ENCODE data around the gene BLCAP.

Gene BLCAP

DNA sequence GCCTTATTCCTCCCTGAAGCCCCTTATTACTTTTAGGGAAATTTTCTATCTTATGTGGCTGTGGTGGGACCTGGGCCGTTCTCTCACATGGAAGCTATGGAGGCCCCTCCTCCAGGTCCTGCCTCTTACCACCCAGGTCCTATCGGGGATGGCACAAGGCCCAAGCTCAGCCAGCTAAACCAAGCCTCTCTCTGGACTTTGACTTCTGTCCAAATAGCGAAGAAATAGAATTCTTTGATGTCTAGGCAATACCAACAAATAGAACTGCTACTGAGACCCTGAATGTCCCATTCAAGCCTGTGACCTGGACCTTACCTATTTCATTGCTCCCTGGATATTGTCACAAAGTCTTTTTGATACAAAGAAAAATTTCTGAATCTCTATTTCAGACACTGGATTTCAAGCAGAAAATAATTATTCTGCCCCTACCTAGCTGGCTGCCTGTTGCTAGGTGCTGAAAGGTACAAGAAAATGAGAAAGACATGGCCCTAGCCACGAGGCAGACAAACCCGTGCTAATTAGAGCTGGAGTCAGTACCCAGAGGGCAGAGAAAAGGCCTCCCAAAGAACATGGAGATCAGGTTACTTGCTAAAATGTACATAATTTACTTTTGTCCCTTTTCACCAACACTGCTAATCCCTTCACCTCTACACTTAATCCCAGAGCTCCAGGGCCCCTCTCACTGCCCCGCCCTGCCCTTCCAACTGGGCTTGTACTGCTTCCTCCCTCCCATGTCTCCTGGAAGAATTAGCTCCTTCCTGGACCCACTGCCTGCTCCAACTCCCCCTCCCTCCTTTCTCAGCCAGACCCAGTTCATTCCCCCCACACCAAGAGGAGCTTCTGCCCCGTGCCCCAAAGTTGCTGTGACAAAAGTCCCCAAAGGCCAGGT lies 22.2 kb downstream of the BLCAP start:
- H3K36me3 ChIP-seq (ENCODE audit: control insufficient read depth, insufficient read depth, low read length), result peaks cover 2% of the 10 kb centered on the region
- H3K4me3 ChIP-seq (replicated peaks; ENCODE audit: low read depth, low read length), result no peak overlapping the region
- TF ChIP-seq, protein P1, sequence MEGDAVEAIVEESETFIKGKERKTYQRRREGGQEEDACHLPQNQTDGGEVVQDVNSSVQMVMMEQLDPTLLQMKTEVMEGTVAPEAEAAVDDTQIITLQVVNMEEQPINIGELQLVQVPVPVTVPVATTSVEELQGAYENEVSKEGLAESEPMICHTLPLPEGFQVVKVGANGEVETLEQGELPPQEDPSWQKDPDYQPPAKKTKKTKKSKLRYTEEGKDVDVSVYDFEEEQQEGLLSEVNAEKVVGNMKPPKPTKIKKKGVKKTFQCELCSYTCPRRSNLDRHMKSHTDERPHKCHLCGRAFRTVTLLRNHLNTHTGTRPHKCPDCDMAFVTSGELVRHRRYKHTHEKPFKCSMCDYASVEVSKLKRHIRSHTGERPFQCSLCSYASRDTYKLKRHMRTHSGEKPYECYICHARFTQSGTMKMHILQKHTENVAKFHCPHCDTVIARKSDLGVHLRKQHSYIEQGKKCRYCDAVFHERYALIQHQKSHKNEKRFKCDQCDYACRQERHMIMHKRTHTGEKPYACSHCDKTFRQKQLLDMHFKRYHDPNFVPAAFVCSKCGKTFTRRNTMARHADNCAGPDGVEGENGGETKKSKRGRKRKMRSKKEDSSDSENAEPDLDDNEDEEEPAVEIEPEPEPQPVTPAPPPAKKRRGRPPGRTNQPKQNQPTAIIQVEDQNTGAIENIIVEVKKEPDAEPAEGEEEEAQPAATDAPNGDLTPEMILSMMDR (IDR thresholded peaks at IDR 0.05; ENCODE audit: insufficient read depth, low read length, poor library complexity, severe bottlenecking), result no peak
- H3K27me3 ChIP-seq (replicated peaks; ENCODE audit: control insufficient read depth, insufficient read depth, low read length), result no peaks in the 10 kb centered on the region
- no peak for DNase-seq (ENCODE audit: extremely low read depth, insufficient read length)

DNA sequence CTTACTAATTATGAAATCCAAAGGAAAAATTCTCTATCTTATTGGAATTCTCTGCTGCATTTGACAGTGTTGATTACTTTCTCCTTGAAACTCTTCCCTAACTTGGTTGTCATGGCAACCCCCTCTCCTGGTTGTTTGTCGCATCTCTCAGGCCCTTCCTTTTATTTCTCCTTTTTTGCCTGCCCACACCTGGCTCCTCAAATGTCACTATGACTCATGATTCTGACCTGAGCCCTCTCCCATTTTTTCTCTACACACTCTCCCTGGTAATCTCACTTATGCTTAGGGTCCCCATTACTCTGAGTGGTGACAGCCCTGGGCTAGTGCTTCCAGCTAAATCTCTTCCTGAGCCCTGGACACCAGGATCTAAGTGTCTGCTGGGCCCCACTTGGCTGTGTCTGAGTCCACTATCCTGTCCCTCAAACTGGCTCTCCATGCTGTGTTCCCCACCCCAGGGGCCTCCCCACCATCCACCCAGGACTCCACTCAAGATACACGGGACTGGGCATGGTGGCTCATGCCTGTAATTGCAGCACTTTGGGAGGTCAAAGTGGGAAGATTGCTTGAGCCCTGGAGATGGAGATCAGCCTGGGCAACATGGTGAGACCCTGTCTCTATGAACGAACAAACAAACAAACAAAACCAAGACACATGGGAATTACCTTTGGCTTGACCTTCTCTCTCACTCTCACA lies 23.1 kb downstream of the BLCAP start:
- TF ChIP-seq, protein P1 (IDR thresholded peaks at IDR 0.05; ENCODE audit: insufficient read depth, low read length, poor library complexity, severe bottlenecking), result no peak
- DNase-seq (ENCODE audit: extremely low read depth, insufficient read length), result no peak
- Histone ChIP-seq H3K27me3 (replicated peaks; ENCODE audit: control insufficient read depth, insufficient read depth, low read length) (no peaks in the 10 kb centered on the region), H3K4me3 (replicated peaks; ENCODE audit: low read depth, low read length) (no peak overlapping the region), H3K36me3 (ENCODE audit: control insufficient read depth, insufficient read depth, low read length) (peaks cover 4% of the 10 kb centered on the region)

DNA sequence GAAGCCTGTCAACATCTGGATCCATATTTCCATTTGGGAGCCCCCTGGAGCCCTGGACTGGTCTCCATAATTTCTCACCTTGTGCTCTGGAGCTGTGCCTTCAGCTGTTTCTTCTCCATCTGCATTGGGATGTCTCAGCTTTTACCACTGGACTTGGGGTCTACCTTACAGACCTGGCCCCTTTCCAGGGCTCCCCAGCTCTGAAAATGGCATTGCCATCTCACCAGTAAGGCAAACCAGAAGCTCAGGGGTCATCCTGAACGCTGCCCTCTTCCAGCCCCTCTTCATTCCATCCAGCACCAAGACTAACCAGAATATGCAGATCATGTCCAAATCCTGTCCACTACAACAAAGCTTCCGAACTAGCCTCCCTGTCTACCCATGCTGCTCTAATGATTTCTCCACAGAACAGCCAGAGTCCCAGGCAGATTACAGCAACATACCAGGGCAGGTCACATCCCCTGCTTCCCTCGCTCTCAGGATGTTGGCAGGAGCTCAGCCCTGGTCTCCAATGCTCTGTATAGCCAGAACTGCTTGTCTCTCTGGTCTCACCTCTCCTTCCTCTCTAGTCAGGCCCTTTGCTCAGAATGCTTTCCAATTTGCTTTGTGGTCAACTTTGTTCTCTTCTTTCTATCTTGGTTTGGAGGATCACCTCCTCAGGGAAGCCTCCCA lies 24.3 kb downstream of the BLCAP start:
- Histone ChIP-seq H3K27me3 (replicated peaks; ENCODE audit: control insufficient read depth, insufficient read depth, low read length) (no peaks in the 10 kb centered on the region), H3K4me3 (replicated peaks; ENCODE audit: low read depth, low read length) (no peak overlapping the region), H3K36me3 (ENCODE audit: control insufficient read depth, insufficient read depth, low read length) (peaks cover 2% of the 10 kb centered on the region)
- DNase-seq (ENCODE audit: extremely low read depth, insufficient read length), result no peak
- TF ChIP-seq, protein P1 (IDR thresholded peaks at IDR 0.05; ENCODE audit: insufficient read depth, low read length, poor library complexity, severe bottlenecking), result no peak

DNA sequence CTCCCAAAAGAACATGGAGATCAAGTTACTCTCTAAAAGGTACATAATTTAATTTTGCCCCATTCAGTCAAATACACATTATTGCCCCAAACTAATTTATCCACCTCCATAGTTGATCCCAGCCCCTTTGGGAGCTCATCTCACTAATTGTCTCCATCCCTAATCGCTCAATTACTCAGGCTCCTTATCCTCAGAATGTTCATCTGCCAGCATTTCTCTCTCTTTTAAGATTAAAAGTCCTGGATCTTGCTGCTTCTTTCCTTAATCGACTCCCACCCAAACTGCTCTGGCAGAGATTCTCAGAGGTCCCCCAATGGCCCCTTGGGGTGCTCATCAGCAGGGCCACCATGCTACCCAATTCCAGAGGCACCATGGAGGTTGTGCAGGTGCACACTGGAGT lies 25.0 kb downstream of the BLCAP start:
- Histone ChIP-seq H3K36me3 (ENCODE audit: control insufficient read depth, insufficient read depth, low read length) (peaks cover 2% of the 10 kb centered on the region), H3K4me3 (replicated peaks; ENCODE audit: low read depth, low read length) (no peak overlapping the region), H3K27me3 (replicated peaks; ENCODE audit: control insufficient read depth, insufficient read depth, low read length) (no peaks in the 10 kb centered on the region)
- no peak for DNase-seq (ENCODE audit: extremely low read depth, insufficient read length)
- TF ChIP-seq, protein P1 (IDR thresholded peaks at IDR 0.05; ENCODE audit: insufficient read depth, low read length, poor library complexity, severe bottlenecking), result no peak

DNA sequence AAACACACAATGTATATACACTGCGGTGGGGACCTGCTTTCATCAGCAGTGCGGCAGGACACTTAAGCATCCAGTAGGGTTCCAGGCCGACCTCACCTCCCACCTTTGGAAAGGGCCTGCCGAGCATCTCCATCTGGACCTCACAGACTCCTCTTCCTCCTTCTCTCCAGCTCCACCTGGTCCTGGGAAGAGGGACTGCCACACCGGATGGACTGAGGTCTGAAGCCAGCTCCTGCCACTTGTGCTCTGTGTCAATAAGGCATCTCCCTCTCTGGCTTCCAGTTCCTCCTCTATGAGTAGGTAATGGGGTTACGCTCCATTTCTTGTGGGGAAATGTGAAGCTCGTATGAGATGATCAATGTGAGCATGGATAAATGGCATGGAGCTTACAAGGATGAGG lies 25.7 kb downstream of the BLCAP start:
- Histone ChIP-seq H3K36me3 (ENCODE audit: control insufficient read depth, insufficient read depth, low read length) (peaks cover 2% of the 10 kb centered on the region), H3K27me3 (replicated peaks; ENCODE audit: control insufficient read depth, insufficient read depth, low read length) (no peaks in the 10 kb centered on the region), H3K4me3 (replicated peaks; ENCODE audit: low read depth, low read length) (no peak overlapping the region)
- TF ChIP-seq, protein P1 (IDR thresholded peaks at IDR 0.05; ENCODE audit: insufficient read depth, low read length, poor library complexity, severe bottlenecking), result no peak
- DNase-seq (ENCODE audit: extremely low read depth, insufficient read length), result no peak

All from GM06990 (cell line).